Endothelial cell (in vitro differentiated cells): ENCODE results near the gene CAP2. TPM values are rescaled to one million over a fixed set of nuclear protein-coding genes. Genes with fewer than 3 reads are reported as not detected.
"Not testable (repeated sequence)": the region's sequence is repeated elsewhere in the genome, so short reads cannot be mapped to it uniquely, and the experiment has no call there.

Source experiments
- DNase-seq: peaks from one replicate; pipeline ENCODE4 v3.0.0; 2021; ENCODE audit warnings: low spot score
- H3K27ac Mint-ChIP-seq: one replicate; pipeline ENCODE4 v1.8.0; 2021; ENCODE audit warnings: mixed read lengths, inconsistent platforms; ENCODE audit not compliant: unreplicated experiment
- H3K27me3 Mint-ChIP-seq: one replicate; pipeline ENCODE4 v1.8.0; 2021; ENCODE audit warnings: mild to moderate bottlenecking, moderate library complexity, mixed read lengths, inconsistent platforms; ENCODE audit not compliant: unreplicated experiment
- H3K36me3 Mint-ChIP-seq: one replicate; pipeline ENCODE4 v1.8.0; 2021; ENCODE audit warnings: mild to moderate bottlenecking, low read depth, mixed read lengths, inconsistent platforms; ENCODE audit not compliant: unreplicated experiment
- H3K4me1 Mint-ChIP-seq: one replicate; pipeline ENCODE4 v1.8.0; 2021; ENCODE audit warnings: mild to moderate bottlenecking, mixed read lengths, inconsistent platforms; ENCODE audit not compliant: unreplicated experiment
- H3K4me3 Mint-ChIP-seq: one replicate; pipeline ENCODE4 v1.8.0; 2021; ENCODE audit warnings: mild to moderate bottlenecking, mixed read lengths, inconsistent platforms; ENCODE audit not compliant: unreplicated experiment
- H3K9me3 Mint-ChIP-seq: one replicate; pipeline ENCODE4 v1.8.0; 2021; ENCODE audit warnings: mixed read lengths, inconsistent platforms; ENCODE audit not compliant: unreplicated experiment
- total RNA-seq: library from RNA; stranded (reverse); fragmentation: NEBNext Ultra II Directional; extraction: Animal tissue kit (Norgen Biotek cat#: 25700); gene quantifications from one replicate; pipeline ENCODE4 v1.2.1, GENCODE V29; 2021; ENCODE audit not compliant: unreplicated experiment
- TF ChIP-seq, protein P1 (sequence below): fragments of 200-600 bp; sonication (generic); IDR thresholded peaks from one replicate; pipeline ENCODE4 v1.5.0; 2021; ENCODE audit warnings: antibody characterized with exemption; ENCODE audit not compliant: unreplicated experiment

Gene CAP2
- total RNA-seq, 1 donor from 2014 or later, result 4.4 TPM

DNA sequence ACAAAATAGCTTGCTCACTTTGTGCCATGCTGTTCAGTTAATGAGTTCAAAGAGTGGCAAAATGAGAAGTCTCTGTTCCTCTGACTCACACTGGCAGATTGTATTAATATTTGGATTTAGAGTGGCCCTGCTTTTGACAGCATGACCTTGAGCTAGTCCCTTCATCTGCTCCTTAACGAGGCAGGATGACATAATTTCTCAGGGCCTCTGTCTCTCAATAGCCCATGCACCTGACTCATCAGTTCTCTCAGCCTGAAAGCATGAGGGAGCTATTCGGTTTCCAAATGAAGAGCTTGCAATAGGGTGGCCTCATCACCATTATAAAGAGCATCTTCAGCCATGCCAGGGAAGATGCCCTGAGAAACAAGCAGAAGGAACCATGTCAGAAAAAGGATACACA lies 38.2 kb downstream of the CAP2 start:
- no peak for DNase-seq
- TF ChIP-seq, protein P1, sequence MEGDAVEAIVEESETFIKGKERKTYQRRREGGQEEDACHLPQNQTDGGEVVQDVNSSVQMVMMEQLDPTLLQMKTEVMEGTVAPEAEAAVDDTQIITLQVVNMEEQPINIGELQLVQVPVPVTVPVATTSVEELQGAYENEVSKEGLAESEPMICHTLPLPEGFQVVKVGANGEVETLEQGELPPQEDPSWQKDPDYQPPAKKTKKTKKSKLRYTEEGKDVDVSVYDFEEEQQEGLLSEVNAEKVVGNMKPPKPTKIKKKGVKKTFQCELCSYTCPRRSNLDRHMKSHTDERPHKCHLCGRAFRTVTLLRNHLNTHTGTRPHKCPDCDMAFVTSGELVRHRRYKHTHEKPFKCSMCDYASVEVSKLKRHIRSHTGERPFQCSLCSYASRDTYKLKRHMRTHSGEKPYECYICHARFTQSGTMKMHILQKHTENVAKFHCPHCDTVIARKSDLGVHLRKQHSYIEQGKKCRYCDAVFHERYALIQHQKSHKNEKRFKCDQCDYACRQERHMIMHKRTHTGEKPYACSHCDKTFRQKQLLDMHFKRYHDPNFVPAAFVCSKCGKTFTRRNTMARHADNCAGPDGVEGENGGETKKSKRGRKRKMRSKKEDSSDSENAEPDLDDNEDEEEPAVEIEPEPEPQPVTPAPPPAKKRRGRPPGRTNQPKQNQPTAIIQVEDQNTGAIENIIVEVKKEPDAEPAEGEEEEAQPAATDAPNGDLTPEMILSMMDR, result no peak
- H3K9me3 Mint-ChIP-seq, result no peaks in the 10 kb centered on the region
- no peaks in the 10 kb centered on the region for H3K36me3 Mint-ChIP-seq
- H3K27ac Mint-ChIP-seq, result no peak overlapping the region
- no peaks in the 10 kb centered on the region for H3K4me1 Mint-ChIP-seq
- H3K4me3 Mint-ChIP-seq, result no peak overlapping the region
- peaks cover 1% of the 10 kb centered on the region for H3K27me3 Mint-ChIP-seq

DNA sequence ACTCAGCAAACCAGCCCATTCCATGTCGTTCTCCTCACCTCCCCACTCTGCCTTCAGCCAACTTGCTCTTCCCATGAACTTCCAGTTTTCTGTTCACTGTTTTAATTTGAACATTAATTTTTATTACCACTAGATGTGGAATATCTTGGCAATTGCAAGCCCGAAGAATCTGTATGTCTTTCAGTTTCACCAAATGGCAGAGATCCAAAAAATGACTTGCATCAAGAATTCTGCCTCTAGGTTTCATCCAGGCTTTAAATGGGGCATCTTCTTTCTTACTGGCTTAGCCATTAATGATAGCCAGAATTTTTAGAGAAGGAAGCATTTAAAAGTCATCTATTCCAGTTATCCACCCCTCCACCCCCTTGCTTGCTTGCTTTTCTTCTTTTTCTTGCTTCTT lies 39.0 kb downstream of the CAP2 start:
- peaks cover 1% of the 10 kb centered on the region for H3K27me3 Mint-ChIP-seq
- H3K4me1 Mint-ChIP-seq, result no peaks in the 10 kb centered on the region
- no peaks in the 10 kb centered on the region for H3K36me3 Mint-ChIP-seq
- no peak overlapping the region for H3K27ac Mint-ChIP-seq
- DNase-seq, result no peak
- H3K9me3 Mint-ChIP-seq, result no peaks in the 10 kb centered on the region
- H3K4me3 Mint-ChIP-seq, result no peak overlapping the region
- TF ChIP-seq, protein P1, result no peak

DNA sequence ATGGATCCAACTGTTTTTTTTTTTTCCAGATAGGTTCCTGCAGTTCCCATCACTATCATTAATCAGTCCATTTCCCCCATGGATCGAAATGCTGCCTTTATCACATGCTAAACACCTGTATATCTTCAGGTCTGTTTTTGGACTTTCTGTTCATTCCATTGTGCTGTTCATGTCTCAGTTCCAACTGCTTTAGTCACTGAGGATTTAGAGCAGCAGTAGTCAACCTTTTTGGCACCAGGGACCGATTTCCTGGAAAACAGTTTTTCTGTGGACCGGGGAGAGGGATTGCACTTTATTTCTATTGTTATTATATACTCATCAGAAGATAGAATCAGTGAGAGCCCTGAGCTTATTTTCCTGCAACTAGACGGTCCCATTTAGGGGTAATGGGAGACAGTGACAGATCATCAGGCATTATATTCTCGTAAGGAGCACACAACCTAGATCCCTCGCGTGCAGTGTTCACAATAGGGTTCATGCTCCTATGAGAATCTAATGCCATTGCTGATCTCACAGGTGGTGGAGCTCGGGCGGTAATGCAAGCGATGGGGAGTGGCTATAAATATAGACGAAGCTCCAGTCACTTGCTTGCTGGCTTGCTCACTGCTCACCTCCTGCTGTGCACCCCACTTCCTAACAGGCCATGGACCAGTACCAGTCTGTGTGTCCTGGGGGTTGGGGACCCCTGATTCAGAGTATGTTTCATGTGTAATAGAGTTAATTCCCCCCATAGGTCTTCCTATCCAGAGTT lies 46.0 kb downstream of the CAP2 start:
- Mint-ChIP-seq H3K9me3 (no peaks in the 10 kb centered on the region), H3K4me1 (peaks cover 2% of the 10 kb centered on the region), H3K4me3 (no peak overlapping the region), H3K27me3 (peaks cover 1% of the 10 kb centered on the region), H3K27ac (no peak overlapping the region), H3K36me3 (no peaks in the 10 kb centered on the region)
- TF ChIP-seq, protein P1, result no peak
- no peak for DNase-seq

DNA sequence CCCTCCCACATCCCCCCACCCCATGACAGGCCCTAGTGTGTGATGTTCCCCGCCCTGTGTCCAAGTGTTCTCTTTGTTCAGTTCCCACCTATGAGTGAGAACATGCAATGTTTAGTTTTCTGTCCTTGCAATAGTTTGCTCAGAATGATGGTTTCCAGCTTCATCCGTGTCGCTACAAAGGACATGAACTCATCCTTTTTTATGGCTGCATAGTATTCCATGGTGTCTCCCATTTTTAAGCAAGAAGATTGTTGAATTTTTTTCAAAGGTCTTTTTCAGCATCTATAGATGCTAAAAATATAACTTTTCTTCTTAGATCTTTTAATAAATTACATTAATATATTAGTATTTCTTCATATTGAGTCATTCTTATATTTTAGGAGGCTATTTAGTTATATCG lies 47.4 kb downstream of the CAP2 start:
- DNase-seq, H3K4me3 Mint-ChIP-seq, H3K36me3 Mint-ChIP-seq, H3K27me3 Mint-ChIP-seq, H3K27ac Mint-ChIP-seq, H3K4me1 Mint-ChIP-seq, H3K9me3 Mint-ChIP-seq: not testable (repeated sequence)

DNA sequence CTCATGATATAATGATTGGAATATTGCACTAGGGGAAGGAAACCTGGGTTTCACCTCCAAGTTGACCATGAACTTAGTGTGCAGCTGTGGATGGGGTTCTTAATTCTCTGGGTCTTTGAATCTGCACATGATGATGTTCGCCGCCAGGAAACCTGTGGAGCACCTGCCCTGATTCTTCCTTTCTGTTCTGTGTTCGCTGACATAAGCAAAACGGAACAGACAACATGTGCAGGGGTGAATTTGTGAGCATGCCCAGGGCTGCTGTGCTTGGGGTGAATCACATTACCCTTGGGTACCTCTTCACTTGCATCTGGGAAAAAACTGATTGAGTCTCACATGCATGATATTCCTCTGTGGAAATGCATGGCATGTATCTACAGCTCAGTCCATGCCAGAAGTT lies 48.8 kb downstream of the CAP2 start:
- no peak overlapping the region for H3K4me3 Mint-ChIP-seq
- no peak overlapping the region for H3K27ac Mint-ChIP-seq
- H3K27me3 Mint-ChIP-seq, result peaks cover 1% of the 10 kb centered on the region
- peaks cover 2% of the 10 kb centered on the region for H3K4me1 Mint-ChIP-seq
- TF ChIP-seq, protein P1, result no peak
- no peaks in the 10 kb centered on the region for H3K36me3 Mint-ChIP-seq
- no peak for DNase-seq
- no peaks in the 10 kb centered on the region for H3K9me3 Mint-ChIP-seq
